ENCODE data around the gene KCNJ6. TPM values are rescaled to one million over a fixed set of nuclear protein-coding genes. Genes with fewer than 3 reads are reported as not detected.
A peak's percentile ranks its signal among the peaks of the same experiment; 100 is the strongest.

KCNJ6 gene
- total and polyA plus RNA-seq, 8 donors = under 0.01 to 1.3 (median 0.29) TPM; not detected in 3

DNA sequence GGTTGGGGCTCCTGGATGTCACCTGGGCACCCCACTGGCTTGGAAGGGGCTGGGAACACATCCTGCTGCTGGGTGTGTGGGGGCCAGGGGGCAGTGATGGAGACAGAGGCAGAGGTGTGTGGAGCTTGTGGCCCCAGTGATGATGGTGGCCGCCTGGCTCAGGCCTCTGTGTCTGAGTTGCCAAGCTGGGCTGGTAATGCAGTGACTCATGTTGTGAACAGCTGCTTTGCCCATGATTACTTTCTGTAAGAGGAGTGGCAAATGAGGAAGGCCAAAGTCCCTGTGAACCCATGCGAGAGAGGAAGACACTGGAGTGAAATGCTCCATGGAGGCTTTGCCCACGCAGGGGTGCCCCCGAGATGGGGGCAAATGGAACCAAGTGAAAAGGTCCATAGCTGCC lies 86.8 kb downstream of the KCNJ6 start:
- DNase-seq = peak; percentile 50 to 63
- H3K4me1 ChIP-seq = peaks cover 0 to 20% (median 0%) of the 10 kb centered on the region in 4 donors
- no peaks in the 10 kb centered on the region for H3K9me3 ChIP-seq
- 47 to 57% (median 51%) methylated on average over 4 of the region's 4 CpGs for WGBS, 5 donors
- H3K27me3 ChIP-seq = peaks cover 0 to 23% (median 0%) of the 10 kb centered on the region in 3 donors
- H3K4me3 ChIP-seq = no peak overlapping the region
- no peak for TF ChIP-seq POLR2A (IDR thresholded peaks at IDR 0.05)
- TF ChIP-seq, protein P1, sequence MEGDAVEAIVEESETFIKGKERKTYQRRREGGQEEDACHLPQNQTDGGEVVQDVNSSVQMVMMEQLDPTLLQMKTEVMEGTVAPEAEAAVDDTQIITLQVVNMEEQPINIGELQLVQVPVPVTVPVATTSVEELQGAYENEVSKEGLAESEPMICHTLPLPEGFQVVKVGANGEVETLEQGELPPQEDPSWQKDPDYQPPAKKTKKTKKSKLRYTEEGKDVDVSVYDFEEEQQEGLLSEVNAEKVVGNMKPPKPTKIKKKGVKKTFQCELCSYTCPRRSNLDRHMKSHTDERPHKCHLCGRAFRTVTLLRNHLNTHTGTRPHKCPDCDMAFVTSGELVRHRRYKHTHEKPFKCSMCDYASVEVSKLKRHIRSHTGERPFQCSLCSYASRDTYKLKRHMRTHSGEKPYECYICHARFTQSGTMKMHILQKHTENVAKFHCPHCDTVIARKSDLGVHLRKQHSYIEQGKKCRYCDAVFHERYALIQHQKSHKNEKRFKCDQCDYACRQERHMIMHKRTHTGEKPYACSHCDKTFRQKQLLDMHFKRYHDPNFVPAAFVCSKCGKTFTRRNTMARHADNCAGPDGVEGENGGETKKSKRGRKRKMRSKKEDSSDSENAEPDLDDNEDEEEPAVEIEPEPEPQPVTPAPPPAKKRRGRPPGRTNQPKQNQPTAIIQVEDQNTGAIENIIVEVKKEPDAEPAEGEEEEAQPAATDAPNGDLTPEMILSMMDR (IDR thresholded peaks at IDR 0.05) = no peak
- H3K36me3 ChIP-seq = no peaks in the 10 kb centered on the region
- no peak overlapping the region for H3K27ac ChIP-seq
- intact Hi-C loops (cut with DNase I; ENCODE audit: low total_unique reads) = no loop called here

DNA sequence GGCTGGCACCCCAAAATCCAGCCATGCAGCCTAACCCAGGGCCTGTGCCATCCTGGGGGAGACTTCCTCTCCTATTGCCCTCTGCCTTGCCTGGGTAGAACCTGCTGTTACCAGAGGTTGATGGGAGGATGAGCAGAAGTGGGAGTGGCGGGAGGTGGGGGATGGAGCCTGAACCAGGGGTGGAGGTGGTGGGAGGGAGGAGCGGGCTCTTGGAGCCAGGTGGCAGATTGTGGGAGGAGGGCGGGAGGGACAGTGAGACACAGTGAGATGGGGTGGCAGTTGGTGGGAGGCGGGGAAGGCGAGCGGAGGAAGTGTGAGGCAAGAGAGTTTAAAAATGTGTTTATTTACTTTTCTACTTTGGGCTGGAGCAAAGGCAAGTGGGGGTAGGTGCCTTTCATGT lies 87.3 kb downstream of the KCNJ6 start:
- intact Hi-C loops (cut with DNase I; ENCODE audit: low total_unique reads) = no loop called here
- TF ChIP-seq POLR2AphosphoS5 (IDR thresholded peaks at IDR 0.05) (no peak), EP300 (IDR thresholded peaks at IDR 0.05) (no peak), POLR2A (IDR thresholded peaks at IDR 0.05) (no peak)
- TF ChIP-seq, protein P1 (IDR thresholded peaks at IDR 0.05) = no peak

DNA sequence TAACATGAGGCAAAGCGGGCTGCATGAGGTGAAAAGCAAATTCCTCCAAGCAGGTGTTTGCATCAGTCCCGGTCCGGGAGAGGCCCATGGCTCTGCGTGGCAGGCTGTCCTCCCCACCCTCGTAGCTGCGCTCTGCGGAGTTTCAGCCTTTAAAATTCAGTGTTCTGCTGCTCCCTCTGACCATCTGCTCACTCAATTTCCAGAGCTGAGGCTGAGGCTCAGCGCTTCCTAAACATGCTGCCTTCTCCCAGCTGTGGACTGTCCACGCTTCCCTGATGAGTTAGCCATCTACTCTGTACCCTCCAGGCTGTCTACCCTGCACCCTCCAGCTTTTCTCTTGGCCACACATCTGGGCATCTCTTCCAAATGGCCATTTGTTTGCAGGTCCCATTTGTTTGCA lies 87.7 kb downstream of the KCNJ6 start:
- no peaks in the 10 kb centered on the region for H3K36me3 ChIP-seq
- TF ChIP-seq POLR2AphosphoS5 (IDR thresholded peaks at IDR 0.05) (no peak), POLR2A (IDR thresholded peaks at IDR 0.05) (no peak), EP300 (IDR thresholded peaks at IDR 0.05) (no peak)
- TF ChIP-seq, protein P1 (IDR thresholded peaks at IDR 0.05) = no peak
- H3K4me1 ChIP-seq = peaks cover 0 to 20% (median 0%) of the 10 kb centered on the region in 4 donors
- DNase-seq = no peak
- peaks cover 0 to 23% (median 0%) of the 10 kb centered on the region in 3 donors for H3K27me3 ChIP-seq
- no peaks in the 10 kb centered on the region for H3K9me3 ChIP-seq
- H3K4me3 ChIP-seq = no peak overlapping the region
- 51 to 66% (median 59%) methylated on average over 9 of the region's 9 CpGs for WGBS, 5 donors
- H3K27ac ChIP-seq = no peak overlapping the region
- intact Hi-C loops (cut with DNase I; ENCODE audit: low total_unique reads) = no loop called here

More for the DNA sequence above, 87.3 kb downstream of the KCNJ6 start:
- 52 to 72% (median 59%) methylated on average over 6 of the region's 6 CpGs for WGBS, 5 donors
- H3K36me3 ChIP-seq = no peaks in the 10 kb centered on the region
- H3K9me3 ChIP-seq = no peaks in the 10 kb centered on the region
- H3K27ac ChIP-seq = no peak overlapping the region
- peaks cover 0 to 23% (median 0%) of the 10 kb centered on the region in 3 donors for H3K27me3 ChIP-seq
- H3K4me1 ChIP-seq = peaks cover 0 to 20% (median 0%) of the 10 kb centered on the region in 4 donors
- no peak for DNase-seq
- no peak overlapping the region for H3K4me3 ChIP-seq

DNA sequence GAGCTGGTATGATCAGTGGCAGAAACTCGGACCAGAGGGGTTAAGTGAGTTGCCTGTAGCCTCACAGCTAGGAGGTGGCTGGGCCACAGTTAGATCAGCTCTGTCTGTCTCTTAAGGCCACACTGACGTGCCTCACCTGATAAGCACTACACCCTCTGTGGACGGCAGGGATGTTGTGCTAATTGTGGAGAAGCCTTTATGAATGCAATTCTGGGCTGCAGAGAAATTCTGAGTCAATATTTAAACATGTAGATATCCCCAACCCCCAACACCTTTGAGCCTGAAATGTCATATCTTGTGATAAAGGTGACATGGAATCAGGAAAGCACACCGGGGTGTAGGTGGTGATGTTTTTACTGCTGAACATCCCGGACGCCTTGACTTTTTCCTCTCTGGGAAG lies 88.3 kb downstream of the KCNJ6 start:
- Histone ChIP-seq H3K27ac (no peak overlapping the region), H3K36me3 (no peaks in the 10 kb centered on the region), H3K4me1 (peaks cover 0 to 20% (median 0%) of the 10 kb centered on the region in 4 donors), H3K4me3 (no peak overlapping the region), H3K27me3 (peaks cover 0 to 17% (median 0%) of the 10 kb centered on the region in 3 donors), H3K9me3 (no peaks in the 10 kb centered on the region)
- TF ChIP-seq POLR2AphosphoS5 (IDR thresholded peaks at IDR 0.05) (no peak), EP300 (IDR thresholded peaks at IDR 0.05) (no peak), POLR2A (IDR thresholded peaks at IDR 0.05) (no peak)
- TF ChIP-seq, protein P1 (IDR thresholded peaks at IDR 0.05) = no peak
- DNase-seq = peak in 1 of 2 donors; percentile 18
- WGBS, 5 donors = 34 to 61% (median 51%) methylated on average over 5 to 6 of the region's 6 CpGs
- intact Hi-C loops (cut with DNase I; ENCODE audit: low total_unique reads) = no loop called here
